Kidney glomerular epithelial cell (primary cell): ENCODE data around the gene BCO2.
"Not testable (repeated sequence)": the region's sequence is repeated elsewhere in the genome, so short reads cannot be mapped to it uniquely, and the experiment has no call there.

Experiments used
- DNase-seq: peaks from one replicate; lab custom pipeline; 2025; lab: John Stamatoyannopoulos, UW

Gene BCO2

GRCh38 chr11:112167145-112167544, 8.2 kb upstream of the BCO2 start, which contains the start of gene TEX12:
TEX12 (plus strand) TSS chr11:112167372; CDS start chr11:112169269, 1,897 bp downstream.
- DNase-seq: no peak

- DNase-seq: peak; percentile 38
These were observed 2.8 kb upstream of the BCO2 start for GRCh38 chr11:112172362-112172994.

GRCh38 chr11:112173152-112173551, 2.2 kb upstream of the BCO2 start:
- DNase-seq: no peak

- DNase-seq: no peak
These were observed 264 bp downstream of the BCO2 start for GRCh38 chr11:112175599-112175952.

- DNase-seq: no peak
These were observed 765 bp downstream of the BCO2 start for GRCh38 chr11:112176077-112176476.

GRCh38 chr11:112177589-112177988, 2.3 kb downstream of the BCO2 start:
- DNase-seq: no peak

GRCh38 chr11:112178428-112178827, 3.1 kb downstream of the BCO2 start:
- DNase-seq: no peak

GRCh38 chr11:112178936-112179335, 3.6 kb downstream of the BCO2 start:
- DNase-seq: no peak

GRCh38 chr11:112179601-112180000, 4.3 kb downstream of the BCO2 start:
- no peak for DNase-seq

- DNase-seq: no peak
These were observed 7.6 kb downstream of the BCO2 start for GRCh38 chr11:112182867-112183266.

- no peak for DNase-seq
These were observed 10.6 kb downstream of the BCO2 start for GRCh38 chr11:112185883-112186282.

- no peak for DNase-seq
These were observed 11.0 kb downstream of the BCO2 start for GRCh38 chr11:112186304-112186703.

GRCh38 chr11:112195113-112195512, 19.8 kb downstream of the BCO2 start:
- DNase-seq: not testable (repeated sequence)

- DNase-seq: peak; percentile 66
These were observed 20.6 kb downstream of the BCO2 start for GRCh38 chr11:112195951-112196351.

- no peak for DNase-seq
These were observed 21.3 kb downstream of the BCO2 start for GRCh38 chr11:112196519-112197087.

- not testable (repeated sequence) for DNase-seq
These were observed 23.8 kb downstream of the BCO2 start for GRCh38 chr11:112199101-112199500.

GRCh38 chr11:112200252-112200651, 24.9 kb downstream of the BCO2 start:
- DNase-seq: no peak

GRCh38 chr11:112206071-112206470, 30.8 kb downstream of the BCO2 start:
- DNase-seq: no peak

GRCh38 chr11:112210890-112211289, 35.6 kb downstream of the BCO2 start:
- no peak for DNase-seq

GRCh38 chr11:112211536-112211935, 36.2 kb downstream of the BCO2 start:
- DNase-seq: no peak

- DNase-seq: no peak
These were observed 37.0 kb downstream of the BCO2 start for GRCh38 chr11:112212290-112212689.

- DNase-seq: no peak
These were observed 37.4 kb downstream of the BCO2 start for GRCh38 chr11:112212710-112213109.

GRCh38 chr11:112213753-112214152, 38.4 kb downstream of the BCO2 start:
- DNase-seq: no peak

- no peak for DNase-seq
These were observed 40.3 kb downstream of the BCO2 start for GRCh38 chr11:112215621-112216020.
